ENCODE data around the gene PHACTR1. TPM values are rescaled to one million over a fixed set of nuclear protein-coding genes. Genes with fewer than 3 reads are reported as not detected.

The PHACTR1 gene
- total and polyA plus RNA-seq, 9 of the 15 experiments (the other 6 are each of a cell fraction or from before 2014, with no cell fraction given): 11.5 to 32.6 (median 22.0) TPM

- TF ChIP-seq, protein P1, sequence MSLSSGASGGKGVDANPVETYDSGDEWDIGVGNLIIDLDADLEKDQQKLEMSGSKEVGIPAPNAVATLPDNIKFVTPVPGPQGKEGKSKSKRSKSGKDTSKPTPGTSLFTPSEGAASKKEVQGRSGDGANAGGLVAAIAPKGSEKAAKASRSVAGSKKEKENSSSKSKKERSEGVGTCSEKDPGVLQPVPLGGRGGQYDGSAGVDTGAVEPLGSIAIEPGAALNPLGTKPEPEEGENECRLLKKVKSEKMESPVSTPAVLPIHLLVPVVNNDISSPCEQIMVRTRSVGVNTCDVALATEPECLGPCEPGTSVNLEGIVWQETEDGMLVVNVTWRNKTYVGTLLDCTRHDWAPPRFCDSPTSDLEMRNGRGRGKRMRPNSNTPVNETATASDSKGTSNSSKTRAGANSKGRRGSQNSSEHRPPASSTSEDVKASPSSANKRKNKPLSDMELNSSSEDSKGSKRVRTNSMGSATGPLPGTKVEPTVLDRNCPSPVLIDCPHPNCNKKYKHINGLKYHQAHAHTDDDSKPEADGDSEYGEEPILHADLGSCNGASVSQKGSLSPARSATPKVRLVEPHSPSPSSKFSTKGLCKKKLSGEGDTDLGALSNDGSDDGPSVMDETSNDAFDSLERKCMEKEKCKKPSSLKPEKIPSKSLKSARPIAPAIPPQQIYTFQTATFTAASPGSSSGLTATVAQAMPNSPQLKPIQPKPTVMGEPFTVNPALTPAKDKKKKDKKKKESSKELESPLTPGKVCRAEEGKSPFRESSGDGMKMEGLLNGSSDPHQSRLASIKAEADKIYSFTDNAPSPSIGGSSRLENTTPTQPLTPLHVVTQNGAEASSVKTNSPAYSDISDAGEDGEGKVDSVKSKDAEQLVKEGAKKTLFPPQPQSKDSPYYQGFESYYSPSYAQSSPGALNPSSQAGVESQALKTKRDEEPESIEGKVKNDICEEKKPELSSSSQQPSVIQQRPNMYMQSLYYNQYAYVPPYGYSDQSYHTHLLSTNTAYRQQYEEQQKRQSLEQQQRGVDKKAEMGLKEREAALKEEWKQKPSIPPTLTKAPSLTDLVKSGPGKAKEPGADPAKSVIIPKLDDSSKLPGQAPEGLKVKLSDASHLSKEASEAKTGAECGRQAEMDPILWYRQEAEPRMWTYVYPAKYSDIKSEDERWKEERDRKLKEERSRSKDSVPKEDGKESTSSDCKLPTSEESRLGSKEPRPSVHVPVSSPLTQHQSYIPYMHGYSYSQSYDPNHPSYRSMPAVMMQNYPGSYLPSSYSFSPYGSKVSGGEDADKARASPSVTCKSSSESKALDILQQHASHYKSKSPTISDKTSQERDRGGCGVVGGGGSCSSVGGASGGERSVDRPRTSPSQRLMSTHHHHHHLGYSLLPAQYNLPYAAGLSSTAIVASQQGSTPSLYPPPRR (CRISPR knock-in tag; IDR thresholded peaks at IDR 0.05; ENCODE audit: borderline replicate concordance): no peak
- TF ChIP-seq NUFIP1 (IDR thresholded peaks at IDR 0.05; ENCODE audit: partially characterized antibody) (no peak), NCOA1 (IDR thresholded peaks at IDR 0.05; ENCODE audit: low read depth) (no peak), ZNF76 (CRISPR knock-in tag; IDR thresholded peaks at IDR 0.05; ENCODE audit: borderline replicate concordance) (no peak), HDAC3 (IDR thresholded peaks at IDR 0.05; ENCODE audit: borderline replicate concordance, partially characterized antibody) (no peak), THRA (IDR thresholded peaks at IDR 0.05) (no peak), HNRNPLL (IDR thresholded peaks at IDR 0.05; ENCODE audit: low read depth, low read length, poor library complexity, severe bottlenecking) (peak; percentile 69), NCOA6 (IDR thresholded peaks at IDR 0.05) (peak; percentile 69; the same call in 1 of the 2 replicates), RBM14 (IDR thresholded peaks at IDR 0.05; ENCODE audit: borderline replicate concordance, insufficient read depth, low read depth, low read length) (no peak), DMBX1 (CRISPR knock-in tag; IDR thresholded peaks at IDR 0.05; ENCODE audit: borderline replicate concordance) (no peak), MEF2A (IDR thresholded peaks at IDR 0.05; ENCODE audit: control insufficient read depth, low read depth, low read length) (no peak), PTRF (tag; IDR thresholded peaks at IDR 0.05) (no peak), CC2D1A (IDR thresholded peaks at IDR 0.05) (no peak), BACH1 (tag; IDR thresholded peaks at IDR 0.05) (no peak), BRCA1 (IDR thresholded peaks at IDR 0.05) (no peak), BRCA1 (CRISPR knock-in tag; IDR thresholded peaks at IDR 0.05) (no peak), ZBTB1 (CRISPR knock-in tag; IDR thresholded peaks at IDR 0.05; ENCODE audit: borderline replicate concordance, low read depth) (no peak), MTA2 (IDR thresholded peaks at IDR 0.05; ENCODE audit: low read depth) (no peak), NELFE (IDR thresholded peaks at IDR 0.05; ENCODE audit: insufficient read depth, insufficient read length) (no peak), SOX6 (IDR thresholded peaks at IDR 0.05) (peak; percentile 31; the same call in 1 of the 2 replicates)
- TF ChIP-seq, protein P2, sequence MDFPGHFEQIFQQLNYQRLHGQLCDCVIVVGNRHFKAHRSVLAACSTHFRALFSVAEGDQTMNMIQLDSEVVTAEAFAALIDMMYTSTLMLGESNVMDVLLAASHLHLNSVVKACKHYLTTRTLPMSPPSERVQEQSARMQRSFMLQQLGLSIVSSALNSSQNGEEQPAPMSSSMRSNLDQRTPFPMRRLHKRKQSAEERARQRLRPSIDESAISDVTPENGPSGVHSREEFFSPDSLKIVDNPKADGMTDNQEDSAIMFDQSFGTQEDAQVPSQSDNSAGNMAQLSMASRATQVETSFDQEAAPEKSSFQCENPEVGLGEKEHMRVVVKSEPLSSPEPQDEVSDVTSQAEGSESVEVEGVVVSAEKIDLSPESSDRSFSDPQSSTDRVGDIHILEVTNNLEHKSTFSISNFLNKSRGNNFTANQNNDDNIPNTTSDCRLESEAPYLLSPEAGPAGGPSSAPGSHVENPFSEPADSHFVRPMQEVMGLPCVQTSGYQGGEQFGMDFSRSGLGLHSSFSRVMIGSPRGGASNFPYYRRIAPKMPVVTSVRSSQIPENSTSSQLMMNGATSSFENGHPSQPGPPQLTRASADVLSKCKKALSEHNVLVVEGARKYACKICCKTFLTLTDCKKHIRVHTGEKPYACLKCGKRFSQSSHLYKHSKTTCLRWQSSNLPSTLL (IDR thresholded peaks at IDR 0.05): no peak
Observed at GRCh38 chr6:13328076-13328874, 611.7 kb downstream of the PHACTR1 start, which contains the start of gene TBC1D7 (continued).
